SK-N-SH (cell line): ENCODE results near the gene ITSN1. TPM values are rescaled to one million over a fixed set of nuclear protein-coding genes. Genes with fewer than 3 reads are reported as not detected.
"Not testable (repeated sequence)": the region's sequence is repeated elsewhere in the genome, so short reads cannot be mapped to it uniquely, and the experiment has no call there.

Experiments used
- CTCF ChIA-PET: fragments of 300-600, 350-600 bp; formaldehyde crosslinking; extraction: SDS; loops from one replicate; lab custom pipeline; 2021; lab: Yijun Ruan, JAX
- POLR2A ChIA-PET: fragments of 350-600 bp; sonication (Branson Sonifier 250); formaldehyde crosslinking; extraction: SDS; loops from one replicate; lab custom pipeline; 2020; ENCODE audit warnings: antibody characterized with exemption, inconsistent platforms; lab: Yijun Ruan, JAX
- DNase-seq: peaks from one replicate; pipeline ENCODE4 v3.0.0; 2012
- H2AFZ ChIP-seq: fragments of 200-600 bp; sonication (generic); 2 replicates; pipeline ENCODE4 v1.8.1; 2016; ENCODE audit warnings: antibody characterized with exemption, mild to moderate bottlenecking, low read depth
- H3F3A ChIP-seq: fragments of 200-600 bp; sonication (generic); replicated peaks from 2 replicates; pipeline ENCODE3; 2016; ENCODE audit warnings: antibody characterized with exemption, mild to moderate bottlenecking; ENCODE audit not compliant: insufficient read depth
- H3K27ac ChIP-seq, 2 experiments: fragments of 200-500 bp in 1 of 2; fragments of 200-600 bp in 1 of 2; sonication (Bioruptor generic) in 1 of 2; sonication (generic), shearing (Covaris generic) in 1 of 2; 2 replicates each; pipeline versions ENCODE4 v1.5.1 to v1.6.1; 2014 to 2016; ENCODE audit warnings: low read depth in 2 of 2, inconsistent platforms in 1 of 2, low read length in 1 of 2, mild to moderate bottlenecking in 1 of 2, mixed read lengths in 1 of 2
- H3K27me3 ChIP-seq: fragments of 200-600 bp; sonication (generic), shearing (Covaris generic); 2 replicates; pipeline ENCODE4 v1.6.1; 2016; ENCODE audit warnings: mixed run types; ENCODE audit not compliant: insufficient read depth
- H3K36me3 ChIP-seq, 2 experiments: fragments of 200-500 bp in 1 of 2; fragments of 200-600 bp in 1 of 2; sonication (Bioruptor generic) in 1 of 2; sonication (generic) in 1 of 2; replicated peaks in 1 of 2; 2 replicates each; pipeline versions ENCODE3 to v1.5.1; 2014 to 2016; ENCODE audit warnings: low read length in 1 of 2, mild to moderate bottlenecking in 1 of 2; ENCODE audit not compliant: insufficient read depth in 2 of 2, control insufficient read depth in 1 of 2
- H3K4me1 ChIP-seq, 2 experiments: fragments of 200-500 bp in 1 of 2; fragments of 200-600 bp in 1 of 2; sonication (Bioruptor generic) in 1 of 2; sonication (generic), shearing (Covaris generic) in 1 of 2; 2 replicates each; pipeline versions ENCODE4 v1.5.1 to v1.6.1; 2014 to 2016; ENCODE audit warnings: low read depth in 1 of 2, low read length in 1 of 2, mixed run types in 1 of 2; ENCODE audit not compliant: insufficient read depth in 2 of 2, control insufficient read depth in 1 of 2
- H3K4me2 ChIP-seq: fragments of 200-600 bp; sonication (generic), shearing (Covaris generic); 2 replicates; pipeline ENCODE4 v1.6.1; 2017; ENCODE audit warnings: mixed run types
- H3K4me3 ChIP-seq, 2 experiments: fragments of 200-500 bp in 1 of 2; fragments of 200-600 bp in 1 of 2; sonication (Bioruptor generic) in 1 of 2; sonication (generic), shearing (Covaris generic) in 1 of 2; 2 replicates each; pipeline versions ENCODE4 v1.5.1 to v1.8.1; 2014 to 2016; ENCODE audit warnings: low read depth in 2 of 2, inconsistent platforms in 1 of 2, low read length in 1 of 2, mild to moderate bottlenecking in 1 of 2, mixed read lengths in 1 of 2, moderate library complexity in 1 of 2
- H3K79me2 ChIP-seq: fragments of 200-600 bp; sonication (generic); 2 replicates; pipeline ENCODE4 v1.8.1; 2017; ENCODE audit warnings: mild to moderate bottlenecking; ENCODE audit not compliant: insufficient read depth
- H3K9ac ChIP-seq: fragments of 200-600 bp; sonication (generic); 2 replicates; pipeline ENCODE4 v1.6.1; 2017; ENCODE audit warnings: mixed run types
- H3K9me2 ChIP-seq: fragments of 200-600 bp; sonication (generic); 2 replicates; pipeline ENCODE4 v1.6.1; 2017; ENCODE audit warnings: mixed run types
- H3K9me3 ChIP-seq: fragments of 200-600 bp; sonication (generic); 2 replicates; pipeline ENCODE4 v1.6.1; 2017; ENCODE audit warnings: mixed run types, mild to moderate bottlenecking, moderate library complexity
- H4K20me1 ChIP-seq: fragments of 200-600 bp; sonication (generic); 2 replicates; pipeline ENCODE4 v1.6.1; 2017; ENCODE audit warnings: mild to moderate bottlenecking, mixed run types; ENCODE audit not compliant: insufficient read depth
- FOXM1 ChIP-seq: IDR thresholded peaks from 2 replicates; pipeline ENCODE4 v1.4.0; 2012; ENCODE audit warnings: low read depth, mild to moderate bottlenecking
- JUND ChIP-seq: IDR thresholded peaks from 2 replicates; pipeline ENCODE4 v1.4.0; 2012
- NRF1 ChIP-seq: IDR thresholded peaks from 2 replicates; pipeline ENCODE4 v1.6.1; 2012; ENCODE audit warnings: low read depth, mild to moderate bottlenecking, low read length
- PBX3 ChIP-seq: IDR thresholded peaks from 2 replicates; pipeline ENCODE4; 2012
- POLR2AphosphoS5 ChIP-seq: IDR thresholded peaks from 2 replicates; pipeline ENCODE4 v1.6.1; 2012; ENCODE audit warnings: low read depth, low read length
- RAD21 ChIP-seq: IDR thresholded peaks from 2 replicates; pipeline ENCODE4 v1.6.1; 2012; ENCODE audit warnings: mild to moderate bottlenecking, low read length
- SIN3A ChIP-seq: IDR thresholded peaks from 2 replicates; pipeline ENCODE4 v1.6.1; 2012; ENCODE audit warnings: low read depth, mild to moderate bottlenecking, low read length, moderate library complexity, borderline replicate concordance
- WGBS: methylation state at CpG from one replicate; pipeline ENCODE4 v1.1.6; 2017; ENCODE audit warnings: low lambda C conversion rate; 5-methylcytosine and 5-hydroxymethylcytosine counted together
- polyA plus RNA-seq, 3 experiments: library from polyadenylated mRNA; depleted of rRNA; stranded (reverse); fragments of >200 nt; gene quantifications; 2 replicates each; pipeline ENCODE4 v1.2.3, GENCODE V29; 2012

ITSN1 gene
- polyA plus RNA-seq, 1 of the 3 experiments (the other 2 are of a cell fraction) = 27.8 TPM

- Histone ChIP-seq H3K9me3 (no peaks in the 10 kb centered on the region), H3K9me2 (no peaks in the 10 kb centered on the region), H2AFZ (no peak overlapping the region), H3K27me3 (no peaks in the 10 kb centered on the region)
- WGBS = 92% methylated on average over 2 of the region's 3 CpGs
- POLR2A ChIA-PET = no interaction called here
- DNase-seq = peak; percentile 32
- TF ChIP-seq FOXM1 = no peak
- no peak for TF ChIP-seq POLR2AphosphoS5
- TF ChIP-seq SIN3A = no peak
- no peak for TF ChIP-seq JUND
- 0 out of 2 replicates have a peak, but pooled peaks have one; percentile 2 for TF ChIP-seq RAD21
- TF ChIP-seq PBX3 = no peak
- no peak for TF ChIP-seq NRF1
- TF ChIP-seq, all 33 proteins: peak for 1
- Histone ChIP-seq H3K4me1 (peaks cover 5 to 10% of the 10 kb centered on the region in 2 experiments; a peak in 1 of 4 replicates), H3K27ac (no peak overlapping the region; a peak in 1 of 4 replicates), H3K4me3 (no peak overlapping the region), H3K9ac (no peak overlapping the region), H3K79me2 (no peaks in the 10 kb centered on the region), H3K36me3 (no peaks in the 10 kb centered on the region), H3K4me2 (no peak overlapping the region), H3F3A (no peaks in the 10 kb centered on the region), H4K20me1 (no peaks in the 10 kb centered on the region)
- CTCF ChIA-PET = interaction anchor here (0.6 to 4.4 kb wide), 50 partner anchors 8 to 717 kb away, joined by 3 to 407 read pairs (median 6); partner anchors contain the start of genes ATP5PO, MRPS6 and SLC5A3
These were observed 282.4 kb downstream of the ITSN1 start for GRCh38 chr21:33924766-33925100.

- H3K27ac ChIP-seq, H3K4me3 ChIP-seq, H3K9me2 ChIP-seq, DNase-seq, H3K9ac ChIP-seq, H3K4me2 ChIP-seq, H3K9me3 ChIP-seq, H3K36me3 ChIP-seq, H3K79me2 ChIP-seq, H4K20me1 ChIP-seq, H3K27me3 ChIP-seq, H3F3A ChIP-seq, CTCF ChIA-PET, H2AFZ ChIP-seq, POLR2A ChIA-PET: not testable (repeated sequence)
- H3K4me1 ChIP-seq = peaks cover 5 to 10% of the 10 kb centered on the region in 2 experiments; a peak in 1 of 4 replicates
- WGBS = 75% methylated on average over 2 of the region's 2 CpGs
These were observed 283.9 kb downstream of the ITSN1 start for GRCh38 chr21:33926248-33926647.

GRCh38 chr21:33931052-33931798 is 288.9 kb downstream of the ITSN1 start:
- H3F3A ChIP-seq, POLR2A ChIA-PET, DNase-seq, H3K36me3 ChIP-seq, H3K27me3 ChIP-seq, H3K4me3 ChIP-seq, H4K20me1 ChIP-seq, H3K9me2 ChIP-seq, H3K4me1 ChIP-seq, H3K9ac ChIP-seq, H3K79me2 ChIP-seq, H3K27ac ChIP-seq, H3K9me3 ChIP-seq, H3K4me2 ChIP-seq: not testable (repeated sequence)
- CTCF ChIA-PET = interaction anchor here (3.4 kb wide), 1 partner anchor 7 kb away, joined by 34 read pairs; no protein-coding TSS in a partner anchor
- 91% methylated on average over 10 of the region's 34 CpGs for WGBS
- peak overlapping the region; percentile 71; the same call in 1 of the 2 replicates for H2AFZ ChIP-seq
